ENCODE data around the gene SLC9A5.

SLC9A5 gene

DNA sequence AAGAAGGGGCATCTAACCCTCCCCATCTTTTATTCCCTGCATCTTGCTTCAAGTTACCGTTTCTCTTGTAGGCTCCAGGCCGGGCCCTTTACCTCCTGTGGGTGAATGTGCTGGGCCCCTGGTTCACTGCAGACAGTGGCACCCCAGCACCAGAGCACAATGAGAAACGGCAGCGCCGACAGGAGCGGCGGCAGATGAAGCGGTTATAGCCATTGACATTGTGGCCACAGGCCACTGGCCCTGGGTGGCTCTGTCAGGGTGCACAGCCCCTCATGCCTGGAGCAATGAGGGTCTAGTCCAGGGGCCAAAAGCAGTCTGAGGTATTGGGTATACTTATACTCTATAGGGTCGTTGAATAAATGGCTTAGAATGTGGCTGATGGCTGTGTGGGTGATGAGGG lies 19.9 kb upstream of the SLC9A5 start:
- H3K27ac Mint-ChIP-seq, result no peak overlapping the region
- no peaks in the 10 kb centered on the region for H3K9me3 Mint-ChIP-seq
- H3K36me3 Mint-ChIP-seq (ENCODE audit: low read depth), result peaks cover 27% of the 10 kb centered on the region
- TF ChIP-seq, protein P1, sequence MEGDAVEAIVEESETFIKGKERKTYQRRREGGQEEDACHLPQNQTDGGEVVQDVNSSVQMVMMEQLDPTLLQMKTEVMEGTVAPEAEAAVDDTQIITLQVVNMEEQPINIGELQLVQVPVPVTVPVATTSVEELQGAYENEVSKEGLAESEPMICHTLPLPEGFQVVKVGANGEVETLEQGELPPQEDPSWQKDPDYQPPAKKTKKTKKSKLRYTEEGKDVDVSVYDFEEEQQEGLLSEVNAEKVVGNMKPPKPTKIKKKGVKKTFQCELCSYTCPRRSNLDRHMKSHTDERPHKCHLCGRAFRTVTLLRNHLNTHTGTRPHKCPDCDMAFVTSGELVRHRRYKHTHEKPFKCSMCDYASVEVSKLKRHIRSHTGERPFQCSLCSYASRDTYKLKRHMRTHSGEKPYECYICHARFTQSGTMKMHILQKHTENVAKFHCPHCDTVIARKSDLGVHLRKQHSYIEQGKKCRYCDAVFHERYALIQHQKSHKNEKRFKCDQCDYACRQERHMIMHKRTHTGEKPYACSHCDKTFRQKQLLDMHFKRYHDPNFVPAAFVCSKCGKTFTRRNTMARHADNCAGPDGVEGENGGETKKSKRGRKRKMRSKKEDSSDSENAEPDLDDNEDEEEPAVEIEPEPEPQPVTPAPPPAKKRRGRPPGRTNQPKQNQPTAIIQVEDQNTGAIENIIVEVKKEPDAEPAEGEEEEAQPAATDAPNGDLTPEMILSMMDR (IDR thresholded peaks at IDR 0.05), result no peak
- peaks cover 14% of the 10 kb centered on the region for H3K27me3 Mint-ChIP-seq (ENCODE audit: low read depth, poor library complexity)
- H3K4me1 Mint-ChIP-seq, result peaks cover 28% of the 10 kb centered on the region
- no peak for DNase-seq
- H3K4me3 Mint-ChIP-seq, result peak overlapping the region; percentile 100

DNA sequence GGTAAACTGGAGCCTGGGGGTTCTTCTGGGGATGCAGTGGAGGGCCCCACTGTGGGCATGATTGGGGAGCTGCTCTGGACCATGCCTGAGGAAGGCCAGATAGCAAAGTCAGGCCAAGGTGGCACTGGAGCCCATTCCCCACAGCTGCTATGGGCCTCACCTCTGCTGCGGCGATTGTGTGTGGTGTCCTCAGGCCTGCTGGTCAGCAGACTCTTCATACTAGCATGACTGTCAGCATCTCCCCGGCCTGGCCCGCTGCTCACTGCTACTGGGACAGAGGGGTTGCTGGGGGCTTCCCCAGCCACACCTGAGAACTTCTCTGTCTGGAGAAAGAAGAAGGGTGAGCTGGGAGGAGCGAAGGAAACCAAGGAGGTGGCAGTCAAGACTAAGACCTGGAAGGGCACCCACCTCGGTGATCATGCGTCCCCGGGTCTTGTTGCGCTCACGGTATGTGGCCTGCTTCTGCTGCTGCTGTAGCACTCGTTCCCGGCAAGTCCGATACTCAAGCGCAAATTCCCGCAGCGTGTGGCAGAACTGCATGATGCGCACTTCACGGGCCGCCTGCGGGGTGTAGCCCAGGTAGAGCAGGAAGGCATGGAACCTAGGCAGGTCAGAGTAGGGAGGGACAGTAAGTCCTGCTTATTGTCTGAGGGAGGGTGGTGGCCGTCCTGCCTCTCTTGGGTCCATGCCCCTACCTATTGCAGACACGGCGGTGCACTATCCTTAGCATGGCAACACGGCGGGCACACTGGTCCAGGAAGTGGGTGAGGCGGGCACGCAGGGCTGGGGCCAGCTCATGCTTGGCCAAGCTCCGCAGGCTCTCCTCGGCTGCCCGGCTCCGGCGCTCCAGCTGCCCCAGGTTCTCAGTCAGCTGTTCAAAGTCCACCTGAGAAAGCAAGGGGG lies 18.6 kb upstream of the SLC9A5 start:
- TF ChIP-seq, protein P1 (IDR thresholded peaks at IDR 0.05), result no peak

DNA sequence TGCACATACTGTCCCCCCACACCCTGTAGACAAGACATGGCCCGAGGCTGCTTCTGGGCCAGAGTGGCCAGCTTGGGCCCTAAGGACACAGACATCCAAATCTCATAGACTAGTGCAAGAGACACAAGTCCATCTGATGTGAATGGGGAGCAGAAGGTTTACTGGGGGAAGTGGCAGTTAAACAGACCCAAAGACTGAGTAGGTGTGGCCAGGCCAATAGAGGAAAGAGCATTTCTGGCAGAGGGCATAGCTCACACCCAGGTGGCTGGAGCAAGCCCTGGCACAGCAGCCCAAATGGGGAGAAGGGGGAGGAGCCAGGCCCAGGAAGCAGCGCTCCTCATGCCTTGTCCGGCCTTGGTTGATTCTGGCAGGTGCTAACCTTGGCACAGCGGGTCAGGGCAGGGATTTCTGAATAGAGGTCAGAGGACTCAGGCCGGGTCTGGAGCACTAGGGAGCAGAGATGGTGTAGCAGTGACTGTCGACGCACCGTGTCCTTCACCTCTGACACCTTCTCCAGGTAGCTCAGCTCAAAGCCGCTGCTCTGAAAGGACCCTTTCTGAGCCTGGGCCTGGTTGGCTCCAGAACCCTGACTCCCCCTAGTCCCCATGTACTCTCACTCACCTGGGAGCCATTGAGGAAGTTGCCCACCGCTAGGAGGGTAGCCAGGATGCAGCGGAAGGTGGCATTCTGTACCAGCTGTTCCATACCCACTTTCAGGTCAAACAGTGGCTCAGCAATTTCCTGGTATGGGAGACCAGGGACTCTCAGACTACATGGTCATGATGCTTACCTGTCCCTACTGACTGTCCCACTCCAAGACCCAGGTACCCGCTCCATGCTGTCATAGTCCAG lies 17.7 kb upstream of the SLC9A5 start:
- no peak overlapping the region for H3K4me3 Mint-ChIP-seq
- H3K27me3 Mint-ChIP-seq (ENCODE audit: low read depth, poor library complexity), result no peaks in the 10 kb centered on the region
- no peak overlapping the region for H3K27ac Mint-ChIP-seq
- no peaks in the 10 kb centered on the region for H3K9me3 Mint-ChIP-seq
- H3K4me1 Mint-ChIP-seq, result peaks cover 23% of the 10 kb centered on the region
- H3K36me3 Mint-ChIP-seq (ENCODE audit: low read depth), result peaks cover 29% of the 10 kb centered on the region
- no peak for DNase-seq
- TF ChIP-seq, protein P1 (IDR thresholded peaks at IDR 0.05), result no peak

More for the DNA sequence above, 18.6 kb upstream of the SLC9A5 start:
- Mint-ChIP-seq H3K4me1 (peaks cover 28% of the 10 kb centered on the region), H3K27ac (no peak overlapping the region), H3K36me3 (ENCODE audit: low read depth) (peaks cover 27% of the 10 kb centered on the region), H3K4me3 (no peak overlapping the region), H3K9me3 (no peaks in the 10 kb centered on the region), H3K27me3 (ENCODE audit: low read depth, poor library complexity) (peaks cover 4% of the 10 kb centered on the region)
- no peak for DNase-seq

DNA sequence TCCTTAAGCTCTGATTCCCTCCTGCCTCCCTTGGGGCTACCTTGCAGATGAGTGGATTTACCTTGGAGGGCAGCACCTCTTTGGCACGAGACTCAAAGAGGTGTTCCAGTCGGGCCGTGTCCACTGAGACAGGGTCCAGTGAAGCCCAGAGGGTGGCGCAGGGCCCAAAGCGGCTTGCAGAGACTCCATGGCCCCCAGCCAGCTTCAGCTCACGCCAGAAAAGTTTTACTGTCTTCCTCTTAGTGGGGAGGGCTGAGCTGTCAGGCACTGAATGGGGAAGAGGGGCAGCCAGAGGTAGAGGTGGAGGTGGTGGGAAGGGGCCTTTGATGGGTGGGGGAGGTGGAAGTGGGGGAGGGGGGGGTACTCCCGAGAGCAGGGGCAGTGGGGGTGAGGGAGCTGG lies 15.2 kb upstream of the SLC9A5 start:
- Mint-ChIP-seq H3K4me1 (peaks cover 21% of the 10 kb centered on the region), H3K27ac (no peak overlapping the region), H3K4me3 (no peak overlapping the region), H3K27me3 (ENCODE audit: low read depth, poor library complexity) (no peaks in the 10 kb centered on the region), H3K9me3 (no peaks in the 10 kb centered on the region), H3K36me3 (ENCODE audit: low read depth) (peaks cover 33% of the 10 kb centered on the region)
- DNase-seq, result no peak
- TF ChIP-seq, protein P1 (IDR thresholded peaks at IDR 0.05), result no peak

DNA sequence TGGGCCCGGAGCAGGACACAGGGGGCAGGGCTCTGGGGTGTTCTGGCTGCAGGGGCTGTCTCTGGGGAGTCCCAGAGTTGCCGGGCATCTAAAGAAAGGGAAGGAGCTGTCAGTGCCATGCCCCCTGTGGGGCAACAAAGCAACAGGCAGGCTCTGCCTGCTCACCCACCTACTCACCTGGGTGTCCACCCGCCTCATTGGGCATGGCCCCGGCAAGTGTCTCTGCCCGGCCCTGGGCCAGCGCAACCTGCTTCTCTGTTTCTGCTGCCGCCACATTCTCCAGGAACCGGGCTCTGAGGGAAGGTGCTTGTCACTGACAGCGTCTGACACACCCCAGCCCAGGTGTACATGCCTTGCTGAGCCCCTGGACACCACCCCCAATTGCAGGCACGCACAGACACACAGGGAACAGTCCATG lies 14.6 kb upstream of the SLC9A5 start:
- H3K27me3 Mint-ChIP-seq (ENCODE audit: low read depth, poor library complexity), result no peaks in the 10 kb centered on the region
- peaks cover 27% of the 10 kb centered on the region for H3K36me3 Mint-ChIP-seq (ENCODE audit: low read depth)
- no peak overlapping the region for H3K27ac Mint-ChIP-seq
- H3K4me1 Mint-ChIP-seq, result peaks cover 22% of the 10 kb centered on the region
- H3K9me3 Mint-ChIP-seq, result no peaks in the 10 kb centered on the region
- TF ChIP-seq, protein P1 (IDR thresholded peaks at IDR 0.05), result no peak
- no peak for DNase-seq
- H3K4me3 Mint-ChIP-seq, result no peak overlapping the region
